Body of pancreas (tissue), 4 donors: ENCODE results near the gene KRT25. TPM values are rescaled to one million over a fixed set of nuclear protein-coding genes. Genes with fewer than 3 reads are reported as not detected.
"Not testable (repeated sequence)": the region's sequence is repeated elsewhere in the genome, so short reads cannot be mapped to it uniquely, and the experiment has no call there.

Experiments
- ATAC-seq: fragments of 150-250 bp; one replicate; pipeline ENCODE4 v1.9.1; 2016
- DNase-seq, 4 donors: peaks; one replicate each; pipeline ENCODE4 v3.0.0-alpha.2; 2019
- H3K27ac ChIP-seq, 4 donors: fragments of 200-600 bp; sonication (generic); 1 replicate in 3 of 4; 2 replicates in 1 of 4; pipeline versions ENCODE4 v1.5.1 to v1.6.1; 2016 to 2019; ENCODE audit warnings: mild to moderate bottlenecking in 1 of 4, mixed read lengths in 1 of 4, moderate library complexity in 1 of 4
- H3K27me3 ChIP-seq, 2 donors: fragments of 200-600 bp; sonication (generic); one replicate each; pipeline ENCODE4 v1.6.0; 2016; ENCODE audit warnings: mild to moderate bottlenecking in 1 of 2
- H3K36me3 ChIP-seq, 2 donors: fragments of 200-600 bp; sonication (generic); replicated peaks in 1 of 2; 2 replicates each; pipeline ENCODE4 v1.5.1; 2016; ENCODE audit warnings: low read depth in 2 of 2; ENCODE audit not compliant: insufficient read depth in 1 of 2
- H3K4me1 ChIP-seq: fragments of 200-600 bp; sonication (generic); one replicate; pipeline ENCODE4 v1.6.0; 2016
- H3K4me3 ChIP-seq, 2 donors: fragments of 200-600 bp; sonication (generic); 1 replicate in 1 of 2; 2 replicates in 1 of 2; pipeline ENCODE4 v1.5.1; 2016 to 2019
- H3K9me3 ChIP-seq, 3 donors: fragments of 200-600 bp; sonication (generic); 1 replicate in 2 of 3; 2 replicates in 1 of 3; pipeline ENCODE4 v1.5.1; 2016
- CTCF ChIP-seq, 7 experiments: fragments of 450-650 bp in 4 of 7; fragments of 200-600 bp in 3 of 7; sonication (generic) in 3 of 7; IDR thresholded peaks; one replicate each; pipeline ENCODE4 v1.5.1; 2016 to 2019; ENCODE audit warnings: antibody characterized with exemption in 7 of 7
- POLR2A ChIP-seq, 3 donors: fragments of 450-650 bp; IDR thresholded peaks; one replicate each; pipeline ENCODE4 v1.6.1; 2016; ENCODE audit warnings: antibody characterized with exemption in 3 of 3, mild to moderate bottlenecking in 2 of 3
- WGBS, 2 donors: methylation state at CpG; one replicate each; pipeline ENCODE4 v1.1.5; 2017; 5-methylcytosine and 5-hydroxymethylcytosine counted together
- intact Hi-C: fragments of 100-400 bp; cut with DNase I; formaldehyde crosslinking; loops from one replicate; pipeline ENCODE4 v1.15.1; 2023
- total RNA-seq, 2 donors: library from RNA; depleted of rRNA; stranded (reverse); fragments of >200 nt; gene quantifications; one replicate each; pipeline ENCODE4 v1.1.0, GENCODE V29; 2016

KRT25 gene
- total RNA-seq, 2 donors from 2014 or later: not detected

GRCh38 chr17:40750391-40750790, 4.7 kb downstream of the KRT25 start:
- DNase-seq (no peak), ATAC-seq (no peak)
- Histone ChIP-seq H3K4me3 (no peak overlapping the region), H3K36me3 (no peaks in the 10 kb centered on the region), H3K4me1 (no peaks in the 10 kb centered on the region), H3K27ac (no peak overlapping the region), H3K9me3 (no peaks in the 10 kb centered on the region), H3K27me3 (peaks cover 0 to 3% of the 10 kb centered on the region in 2 donors)
- intact Hi-C loops: no loop called here
- TF ChIP-seq POLR2A (IDR thresholded peaks at IDR 0.05) (no peak), CTCF (IDR thresholded peaks at IDR 0.05) (no peak)
- WGBS, 2 donors: 71 to 78% methylated on average over 6 of the region's 6 CpGs

GRCh38 chr17:40748666-40749065, 6.5 kb downstream of the KRT25 start:
- ATAC-seq, H3K9me3 ChIP-seq, H3K4me3 ChIP-seq, H3K36me3 ChIP-seq, H3K4me1 ChIP-seq, H3K27me3 ChIP-seq, H3K27ac ChIP-seq, DNase-seq, intact Hi-C loops: not testable (repeated sequence)
- 47 to 58% methylated on average over 1 of the region's 1 CpG for WGBS, 2 donors

DNA sequence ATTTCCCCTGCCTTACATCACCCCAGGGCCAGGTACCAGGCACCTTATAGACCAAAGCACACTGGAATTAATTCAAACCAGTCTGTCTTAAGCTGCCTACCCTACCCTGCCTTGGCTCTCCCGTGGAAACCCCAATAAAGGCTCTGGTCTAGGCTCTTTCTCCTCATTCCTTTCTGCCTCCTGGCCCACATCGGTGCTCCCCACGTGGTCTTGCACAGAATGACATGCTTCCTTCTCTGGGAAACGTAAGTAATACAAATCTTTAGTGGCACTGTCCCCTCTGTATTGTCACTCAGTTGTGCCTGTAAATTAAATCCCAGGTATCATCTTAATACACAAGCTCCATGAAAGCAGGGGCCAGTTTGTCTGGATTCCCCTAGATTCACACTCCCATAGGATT, 16.6 kb downstream of the KRT25 start:
- Histone ChIP-seq H3K9me3 (peaks cover 0 to 5% (median 0%) of the 10 kb centered on the region in 3 donors), H3K36me3 (no peaks in the 10 kb centered on the region), H3K27me3 (no peaks in the 10 kb centered on the region), H3K4me1 (no peaks in the 10 kb centered on the region), H3K27ac (no peak overlapping the region), H3K4me3 (no peak overlapping the region)
- intact Hi-C loops: no loop called here
- TF ChIP-seq CTCF (IDR thresholded peaks at IDR 0.05) (no peak), POLR2A (IDR thresholded peaks at IDR 0.05) (no peak)
- ATAC-seq: no peak
- WGBS, 2 donors: 43 to 44% methylated on average over 4 of the region's 4 CpGs
- no peak for DNase-seq

DNA sequence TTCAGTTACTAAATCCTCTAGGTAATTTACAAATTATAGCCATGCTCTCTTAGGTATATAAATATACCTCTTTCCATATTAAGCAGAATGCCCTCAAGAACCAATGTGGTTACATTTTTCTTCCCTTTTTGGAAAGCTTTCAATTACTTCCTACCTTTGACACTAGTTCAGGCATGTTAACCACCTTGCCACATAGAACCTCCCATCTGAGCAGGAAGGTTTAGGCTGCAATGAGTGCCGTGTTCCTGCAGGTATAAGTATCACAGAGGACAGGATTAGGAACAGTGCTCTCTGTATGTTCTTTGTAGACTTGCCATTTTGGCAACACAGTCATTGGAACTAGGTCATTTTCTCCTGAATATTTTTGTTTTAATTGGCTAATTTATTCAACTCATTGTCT, 20.1 kb downstream of the KRT25 start:
- intact Hi-C loops: no loop called here

DNA sequence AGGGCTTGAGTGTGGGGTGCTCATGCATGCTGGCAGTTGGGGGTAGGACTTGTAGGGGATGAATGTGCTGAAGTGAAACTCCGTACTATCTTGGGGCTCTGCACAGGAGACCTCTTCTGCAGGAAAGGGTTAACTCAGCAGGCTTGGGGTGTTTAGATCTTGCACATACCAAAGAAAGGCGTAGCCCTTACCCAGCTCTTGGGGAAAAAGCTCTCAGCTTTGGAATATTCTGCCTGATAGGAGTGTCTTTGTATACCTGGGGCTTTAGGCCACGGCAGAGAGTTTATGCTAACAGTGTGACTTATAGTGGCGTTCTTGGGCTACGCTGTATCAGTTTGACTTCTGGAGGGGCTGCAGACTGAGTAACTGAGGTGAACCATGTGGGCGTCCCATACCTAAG, 21.1 kb downstream of the KRT25 start:
- Histone ChIP-seq H3K27me3 (no peaks in the 10 kb centered on the region), H3K9me3 (no peaks in the 10 kb centered on the region), H3K36me3 (no peaks in the 10 kb centered on the region), H3K4me1 (no peaks in the 10 kb centered on the region), H3K27ac (no peak overlapping the region), H3K4me3 (no peak overlapping the region)
- no peak for ATAC-seq
- no peak for DNase-seq
- intact Hi-C loops: no loop called here
- 80 to 91% methylated on average over 5 to 6 of the region's 6 CpGs for WGBS, 2 donors
- TF ChIP-seq CTCF (IDR thresholded peaks at IDR 0.05) (no peak), POLR2A (IDR thresholded peaks at IDR 0.05) (no peak)

More for the DNA sequence above, 20.1 kb downstream of the KRT25 start:
- 74 to 81% methylated on average over 1 of the region's 1 CpG for WGBS, 2 donors
- ATAC-seq: no peak
- no peaks in the 10 kb centered on the region for H3K9me3 ChIP-seq
- no peak for TF ChIP-seq POLR2A (IDR thresholded peaks at IDR 0.05)
- no peak for TF ChIP-seq CTCF (IDR thresholded peaks at IDR 0.05)
- H3K4me1 ChIP-seq: no peaks in the 10 kb centered on the region
- H3K4me3 ChIP-seq: no peak overlapping the region
- H3K36me3 ChIP-seq: no peaks in the 10 kb centered on the region
- H3K27ac ChIP-seq: no peak overlapping the region
- no peaks in the 10 kb centered on the region for H3K27me3 ChIP-seq
- DNase-seq: no peak
